HepG2 (cell line): ENCODE data around the gene PPP4C. TPM values are rescaled to one million over a fixed set of nuclear protein-coding genes. Genes with fewer than 3 reads are reported as not detected.

Experiments used
- FOXC1 ChIP-seq: sonication (generic); formaldehyde crosslinking; IDR thresholded peaks from 2 replicates; pipeline ENCODE4 v1.8.0; 2022; ENCODE audit warnings: mild to moderate bottlenecking, missing genetic modification reagents, borderline replicate concordance
- HHEX ChIP-seq: IDR thresholded peaks from 2 replicates; pipeline ENCODE4 v1.6.1; 2016; ENCODE audit warnings: control low read depth
- KLF11 ChIP-seq: IDR thresholded peaks from 2 replicates; pipeline ENCODE4 v1.6.1; 2016; ENCODE audit warnings: missing compliant biosample characterization
- MAFG ChIP-seq: sonication (generic); formaldehyde crosslinking; IDR thresholded peaks from 2 replicates; pipeline ENCODE4 v1.5.1; 2020; ENCODE audit warnings: mild to moderate bottlenecking, missing genetic modification reagents
- MED8 ChIP-seq: sonication (generic); formaldehyde crosslinking; IDR thresholded peaks from 2 replicates; pipeline ENCODE4 v1.8.1; 2023; ENCODE audit warnings: mild to moderate bottlenecking, missing genetic modification reagents; ENCODE audit not compliant: insufficient replicate concordance
- MZF1 ChIP-seq: sonication (generic); formaldehyde crosslinking; IDR thresholded peaks from 2 replicates; pipeline ENCODE4 v1.8.1; 2023; ENCODE audit warnings: mild to moderate bottlenecking, missing genetic modification reagents, borderline replicate concordance
- NBN ChIP-seq: fragments of 450-650 bp; conservative IDR thresholded peaks from 2 replicates; pipeline ENCODE4 v1.6.1; 2017
- NFE2L2 ChIP-seq: fragments of 150-350 bp; IDR thresholded peaks from 2 replicates; pipeline ENCODE4 v1.6.1; 2014; ENCODE audit warnings: low read length
- NFIB ChIP-seq: sonication (generic); formaldehyde crosslinking; IDR thresholded peaks from 2 replicates; pipeline ENCODE4 v1.9.0; 2021; ENCODE audit warnings: missing genetic modification reagents, mild to moderate bottlenecking, borderline replicate concordance
- NRL ChIP-seq: sonication (generic); formaldehyde crosslinking; IDR thresholded peaks from 2 replicates; pipeline ENCODE4 v1.5.0; 2020; ENCODE audit warnings: missing genetic modification reagents, mild to moderate bottlenecking, moderate library complexity, borderline replicate concordance
- PCBP1 ChIP-seq: fragments of 200-400 bp; formaldehyde crosslinking; IDR thresholded peaks from 2 replicates; pipeline ENCODE4 v1.6.1; 2017; ENCODE audit warnings: mild to moderate bottlenecking, low read depth, low read length, borderline replicate concordance
- PCBP2 ChIP-seq: fragments of 200-400 bp; formaldehyde crosslinking; optimal IDR thresholded peaks from 2 replicates; pipeline ENCODE3; 2018; ENCODE audit warnings: low read length, low read depth; ENCODE audit not compliant: poor library complexity, severe bottlenecking
- RBFOX2 ChIP-seq: fragments of 200-400 bp; formaldehyde crosslinking; IDR thresholded peaks from 2 replicates; pipeline ENCODE4 v1.6.1; 2017; ENCODE audit warnings: low read depth, mild to moderate bottlenecking, low read length
- SP4 ChIP-seq: sonication (generic); formaldehyde crosslinking; IDR thresholded peaks from 2 replicates; pipeline ENCODE4 v1.8.1; 2023; ENCODE audit warnings: mild to moderate bottlenecking, missing genetic modification reagents
- SYNCRIP ChIP-seq: fragments of 200-400 bp; formaldehyde crosslinking; IDR thresholded peaks from 2 replicates; pipeline ENCODE4 v1.6.1; 2018; ENCODE audit warnings: mild to moderate bottlenecking, low read depth, low read length; ENCODE audit not compliant: insufficient read depth
- TOPORS ChIP-seq: sonication (generic); formaldehyde crosslinking; IDR thresholded peaks from 2 replicates; pipeline ENCODE4 v1.8.0; 2023; ENCODE audit warnings: mild to moderate bottlenecking, missing genetic modification reagents
- ZBTB1 ChIP-seq: sonication (generic); formaldehyde crosslinking; IDR thresholded peaks from 2 replicates; pipeline ENCODE4 v1.4.0; 2020; ENCODE audit warnings: missing genetic modification reagents, borderline replicate concordance
- ZNF317 ChIP-seq: sonication (generic); formaldehyde crosslinking; IDR thresholded peaks from 2 replicates; pipeline ENCODE4 v1.5.0; 2020; ENCODE audit warnings: mild to moderate bottlenecking, missing genetic modification reagents
- ZNF335 ChIP-seq: sonication (generic); formaldehyde crosslinking; IDR thresholded peaks from 2 replicates; pipeline ENCODE4 v1.4.0; 2020; ENCODE audit warnings: missing genetic modification reagents
- ZNF792 ChIP-seq: IDR thresholded peaks from 2 replicates; pipeline ENCODE4 v1.6.1; 2016
- ZSCAN12 ChIP-seq: sonication (generic); formaldehyde crosslinking; IDR thresholded peaks from 2 replicates; pipeline ENCODE4 v1.9.0; 2021; ENCODE audit warnings: mild to moderate bottlenecking, missing genetic modification reagents
- ZSCAN21 ChIP-seq: sonication (generic); formaldehyde crosslinking; IDR thresholded peaks from 2 replicates; pipeline ENCODE4 v1.8.0; 2022; ENCODE audit warnings: mild to moderate bottlenecking, missing genetic modification reagents, moderate library complexity, borderline replicate concordance
- polyA plus RNA-seq, 8 experiments: library from polyadenylated mRNA; depleted of rRNA in 3 of 8; stranded (reverse) in 7 of 8; unstranded in 1 of 8; fragments of >200 nt; fragmentation: Illumina TruSeq in 4 of 8; extraction: Trizol in 4 of 8; gene quantifications; 2 replicates each; pipeline versions ENCODE4 v1.2.1 to v1.2.3, GENCODE V29; 2011 to 2016; ENCODE audit warnings: low read depth in 4 of 8, missing spikeins in 1 of 8, mixed read lengths in 1 of 8; ENCODE audit not compliant: insufficient read depth in 1 of 8
- total RNA-seq, 5 experiments: library from RNA; depleted of rRNA; stranded (reverse); fragments of >200 nt; fragmentation: Illumina TruSeq; extraction: Trizol; gene quantifications; 2 replicates each; pipeline ENCODE4 v1.2.3, GENCODE V29; 2016; ENCODE audit warnings: low read depth in 1 of 5
- TF ChIP-seq, protein P1 (sequence below): sonication (generic); formaldehyde crosslinking; IDR thresholded peaks from 2 replicates; pipeline ENCODE4 v1.8.0; 2022; ENCODE audit warnings: missing genetic modification reagents, mild to moderate bottlenecking, inconsistent platforms, borderline replicate concordance
- TF ChIP-seq, protein P2 (sequence below): sonication (generic); formaldehyde crosslinking; IDR thresholded peaks from 2 replicates; pipeline ENCODE4 v1.4.0; 2020; ENCODE audit warnings: low read depth, mild to moderate bottlenecking, missing genetic modification reagents
- TF ChIP-seq, protein P3 (sequence below), 2 experiments: sonication (generic) in 1 of 2; formaldehyde crosslinking in 1 of 2; IDR thresholded peaks; 2 replicates each; pipeline versions ENCODE4 v1.5.1 to v1.6.1; 2011 to 2020; ENCODE audit warnings: borderline replicate concordance in 1 of 2, low read depth in 1 of 2, low read length in 1 of 2, mild to moderate bottlenecking in 1 of 2, missing genetic modification reagents in 1 of 2, moderate library complexity in 1 of 2

The PPP4C gene
- total and polyA plus RNA-seq, 2 of the 13 experiments (the other 11 are each of a cell fraction or from before 2014, with no cell fraction given): 176 to 220 TPM

DNA sequence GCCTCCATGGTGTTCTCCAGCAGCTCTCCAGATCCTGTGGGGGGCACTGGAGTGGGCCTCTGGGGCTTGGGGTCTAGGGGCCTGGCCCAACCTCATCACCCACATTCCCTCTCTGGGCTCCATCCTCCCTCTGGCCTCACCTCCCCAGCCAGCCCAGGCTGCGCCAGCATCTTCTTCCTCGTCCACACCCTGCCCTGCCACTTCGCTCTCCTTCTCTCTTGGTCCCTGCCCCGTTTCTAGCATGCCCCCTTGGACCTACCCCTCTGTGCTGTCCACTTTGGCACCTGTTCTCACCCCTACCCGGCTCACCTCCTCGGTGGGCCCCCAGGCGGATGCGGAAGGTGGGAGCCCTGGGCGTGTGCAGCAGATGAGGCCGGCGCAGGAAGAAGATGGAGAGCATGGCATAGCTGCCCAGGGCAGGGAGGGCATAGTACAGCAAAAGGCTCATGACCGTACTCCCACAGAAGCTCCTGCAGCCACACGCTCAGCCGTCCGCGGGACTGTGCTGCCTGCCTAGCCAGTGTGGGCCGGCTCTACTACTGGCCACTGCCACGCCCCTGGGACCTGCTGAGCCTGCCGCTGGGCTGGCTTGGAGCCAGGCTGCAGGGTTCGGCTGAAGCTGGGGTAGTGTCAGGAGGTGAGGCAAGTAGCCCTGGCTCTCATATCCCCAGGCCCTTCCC is 37.4 kb downstream of the PPP4C start, which contains the start of gene GDPD3 (continued):
- TF ChIP-seq, protein P1, sequence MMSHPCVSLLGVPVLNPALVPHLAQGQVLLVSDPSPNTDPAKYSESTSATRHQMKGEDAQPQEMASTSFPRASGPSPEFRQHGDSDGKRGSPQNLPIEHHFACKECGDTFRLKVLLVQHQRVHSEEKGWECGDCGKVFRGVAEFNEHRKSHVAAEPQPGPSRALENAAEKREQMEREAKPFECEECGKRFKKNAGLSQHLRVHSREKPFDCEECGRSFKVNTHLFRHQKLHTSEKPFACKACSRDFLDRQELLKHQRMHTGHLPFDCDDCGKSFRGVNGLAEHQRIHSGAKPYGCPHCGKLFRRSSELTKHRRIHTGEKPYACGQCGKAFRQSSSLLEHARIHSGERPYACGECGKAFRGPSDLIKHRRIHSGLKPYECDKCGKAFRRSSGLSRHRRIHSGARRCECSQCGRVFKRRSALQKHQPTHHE: no peak; the same call in 1 of the 2 replicates
- TF ChIP-seq MAFG (CRISPR knock-in tag) (no peak), SYNCRIP (no peak), MED8 (CRISPR knock-in tag) (no peak), ZSCAN12 (CRISPR knock-in tag) (no peak), NRL (no peak), RBFOX2 (peak; percentile 40; the same call in 1 of the 2 replicates), KLF11 (no peak), ZNF317 (no peak), TOPORS (CRISPR knock-in tag) (no peak), NBN (no peak), FOXC1 (CRISPR knock-in tag) (no peak), ZNF792 (CRISPR knock-in tag) (no peak), NFIB (CRISPR knock-in tag) (no peak), NFE2L2 (no peak), PCBP2 (no peak), PCBP1 (0 out of 2 replicates have a peak, but pooled peaks have one; percentile 20), ZSCAN21 (CRISPR knock-in tag) (no peak; the same call in 1 of the 2 replicates), HHEX (no peak), SP4 (CRISPR knock-in tag) (peak; percentile 59; the same call in 1 of the 2 replicates), MZF1 (CRISPR knock-in tag) (no peak), ZNF335 (CRISPR knock-in tag) (no peak), ZBTB1 (no peak)
- TF ChIP-seq, protein P2, sequence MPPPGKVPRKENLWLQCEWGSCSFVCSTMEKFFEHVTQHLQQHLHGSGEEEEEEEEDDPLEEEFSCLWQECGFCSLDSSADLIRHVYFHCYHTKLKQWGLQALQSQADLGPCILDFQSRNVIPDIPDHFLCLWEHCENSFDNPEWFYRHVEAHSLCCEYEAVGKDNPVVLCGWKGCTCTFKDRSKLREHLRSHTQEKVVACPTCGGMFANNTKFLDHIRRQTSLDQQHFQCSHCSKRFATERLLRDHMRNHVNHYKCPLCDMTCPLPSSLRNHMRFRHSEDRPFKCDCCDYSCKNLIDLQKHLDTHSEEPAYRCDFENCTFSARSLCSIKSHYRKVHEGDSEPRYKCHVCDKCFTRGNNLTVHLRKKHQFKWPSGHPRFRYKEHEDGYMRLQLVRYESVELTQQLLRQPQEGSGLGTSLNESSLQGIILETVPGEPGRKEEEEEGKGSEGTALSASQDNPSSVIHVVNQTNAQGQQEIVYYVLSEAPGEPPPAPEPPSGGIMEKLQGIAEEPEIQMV: no peak
- TF ChIP-seq, protein P3, sequence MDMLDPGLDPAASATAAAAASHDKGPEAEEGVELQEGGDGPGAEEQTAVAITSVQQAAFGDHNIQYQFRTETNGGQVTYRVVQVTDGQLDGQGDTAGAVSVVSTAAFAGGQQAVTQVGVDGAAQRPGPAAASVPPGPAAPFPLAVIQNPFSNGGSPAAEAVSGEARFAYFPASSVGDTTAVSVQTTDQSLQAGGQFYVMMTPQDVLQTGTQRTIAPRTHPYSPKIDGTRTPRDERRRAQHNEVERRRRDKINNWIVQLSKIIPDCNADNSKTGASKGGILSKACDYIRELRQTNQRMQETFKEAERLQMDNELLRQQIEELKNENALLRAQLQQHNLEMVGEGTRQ (IDR thresholded peaks at IDR 0.05; ENCODE audit: low read depth, low read length): no peak
- TF ChIP-seq, protein P3 (CRISPR knock-in tag; IDR thresholded peaks at IDR 0.05; ENCODE audit: borderline replicate concordance): no peak
